ENCODE results near the gene MSL3. TPM values are rescaled to one million over a fixed set of nuclear protein-coding genes. Genes with fewer than 3 reads are reported as not detected.

MSL3 gene
- total RNA-seq, 1 donor from 2014 or later, result 14.5 TPM

DNA sequence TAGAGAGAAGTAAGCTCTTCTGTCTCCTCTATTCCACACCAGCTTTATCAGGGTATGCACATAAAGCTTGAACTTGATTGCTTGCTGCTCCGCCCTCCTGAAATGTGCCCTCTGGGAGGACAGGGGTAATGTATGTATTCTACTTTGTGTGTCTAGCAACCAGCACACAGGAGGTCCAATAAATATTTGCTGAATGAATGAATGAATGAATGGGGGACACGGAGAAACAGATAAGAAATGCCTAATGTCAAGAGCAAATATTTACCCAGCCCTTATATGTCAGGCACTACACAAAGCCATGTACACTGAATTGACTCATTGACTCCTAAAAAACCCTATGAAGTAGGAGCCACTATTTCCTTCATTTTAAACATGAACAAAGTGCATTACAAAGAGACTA lies 2.3 kb upstream of the MSL3 start:
- H3K36me3 ChIP-seq (ENCODE audit: control insufficient read depth, insufficient read depth, low read length), result no peaks in the 10 kb centered on the region
- peak; percentile 6 for DNase-seq (ENCODE audit: low read depth)
- no peak for FAIRE-seq
- no peaks in the 10 kb centered on the region for H3K27me3 ChIP-seq (ENCODE audit: control insufficient read depth, insufficient read depth, low read length)
- no peak overlapping the region for H3K4me3 ChIP-seq (ENCODE audit: low read depth, low read length)
- TF ChIP-seq, protein P1, sequence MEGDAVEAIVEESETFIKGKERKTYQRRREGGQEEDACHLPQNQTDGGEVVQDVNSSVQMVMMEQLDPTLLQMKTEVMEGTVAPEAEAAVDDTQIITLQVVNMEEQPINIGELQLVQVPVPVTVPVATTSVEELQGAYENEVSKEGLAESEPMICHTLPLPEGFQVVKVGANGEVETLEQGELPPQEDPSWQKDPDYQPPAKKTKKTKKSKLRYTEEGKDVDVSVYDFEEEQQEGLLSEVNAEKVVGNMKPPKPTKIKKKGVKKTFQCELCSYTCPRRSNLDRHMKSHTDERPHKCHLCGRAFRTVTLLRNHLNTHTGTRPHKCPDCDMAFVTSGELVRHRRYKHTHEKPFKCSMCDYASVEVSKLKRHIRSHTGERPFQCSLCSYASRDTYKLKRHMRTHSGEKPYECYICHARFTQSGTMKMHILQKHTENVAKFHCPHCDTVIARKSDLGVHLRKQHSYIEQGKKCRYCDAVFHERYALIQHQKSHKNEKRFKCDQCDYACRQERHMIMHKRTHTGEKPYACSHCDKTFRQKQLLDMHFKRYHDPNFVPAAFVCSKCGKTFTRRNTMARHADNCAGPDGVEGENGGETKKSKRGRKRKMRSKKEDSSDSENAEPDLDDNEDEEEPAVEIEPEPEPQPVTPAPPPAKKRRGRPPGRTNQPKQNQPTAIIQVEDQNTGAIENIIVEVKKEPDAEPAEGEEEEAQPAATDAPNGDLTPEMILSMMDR (IDR thresholded peaks at IDR 0.05; ENCODE audit: insufficient read depth, low read length, severe bottlenecking), result no peak

DNA sequence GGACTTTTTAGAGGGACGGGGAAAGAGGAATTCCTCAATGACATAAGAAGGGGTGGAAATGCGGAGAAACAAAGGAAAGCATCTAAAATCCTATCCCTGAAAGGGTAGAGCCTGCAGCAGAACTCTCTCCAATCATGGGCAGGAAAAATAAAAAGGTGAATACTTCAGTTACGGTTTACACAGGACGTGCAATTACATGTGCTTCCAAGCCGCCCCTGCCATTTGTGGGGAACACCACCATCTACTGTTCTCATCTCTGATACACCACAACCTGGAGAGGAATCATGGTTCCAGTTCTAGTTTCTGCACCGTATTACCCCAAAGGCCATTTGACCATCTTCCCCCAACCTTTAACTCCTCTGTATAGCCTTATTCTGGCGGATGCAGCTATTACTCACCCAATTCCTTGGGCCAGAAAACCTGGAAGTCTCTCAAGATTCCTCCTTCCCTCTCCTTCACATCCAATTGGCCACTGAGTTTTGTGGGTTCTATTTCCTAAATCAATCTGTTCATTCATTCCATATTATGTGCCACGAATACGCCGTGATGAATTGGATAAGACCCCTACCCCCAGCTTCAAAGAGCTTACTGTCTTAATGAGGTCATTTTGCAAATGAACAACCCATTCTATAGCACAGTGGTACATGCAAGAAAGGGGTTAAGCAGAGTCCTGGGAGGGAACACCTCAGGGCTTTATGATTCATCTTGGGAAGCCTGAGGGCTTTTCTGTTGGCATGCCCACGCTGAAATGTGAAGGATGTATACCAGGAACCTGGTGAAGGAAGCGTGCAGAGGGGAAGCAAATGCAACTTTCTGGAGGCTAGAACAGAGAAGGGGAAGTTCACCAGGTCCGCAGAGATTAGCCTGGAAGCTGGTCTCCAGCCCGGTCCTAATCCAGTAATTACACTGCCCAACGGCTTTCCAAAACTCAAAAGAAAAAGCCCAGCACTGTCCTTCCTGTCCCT lies 1.4 kb upstream of the MSL3 start:
- Histone ChIP-seq H3K27me3 (ENCODE audit: control insufficient read depth, insufficient read depth, low read length) (no peaks in the 10 kb centered on the region), H3K36me3 (ENCODE audit: control insufficient read depth, insufficient read depth, low read length) (peaks cover 3% of the 10 kb centered on the region), H3K4me3 (ENCODE audit: low read depth, low read length) (no peak overlapping the region)
- peak; percentile 32 for FAIRE-seq
- peak; percentile 22 for DNase-seq (ENCODE audit: low read depth)
- TF ChIP-seq, protein P1 (IDR thresholded peaks at IDR 0.05; ENCODE audit: insufficient read depth, low read length, severe bottlenecking), result no peak

DNA sequence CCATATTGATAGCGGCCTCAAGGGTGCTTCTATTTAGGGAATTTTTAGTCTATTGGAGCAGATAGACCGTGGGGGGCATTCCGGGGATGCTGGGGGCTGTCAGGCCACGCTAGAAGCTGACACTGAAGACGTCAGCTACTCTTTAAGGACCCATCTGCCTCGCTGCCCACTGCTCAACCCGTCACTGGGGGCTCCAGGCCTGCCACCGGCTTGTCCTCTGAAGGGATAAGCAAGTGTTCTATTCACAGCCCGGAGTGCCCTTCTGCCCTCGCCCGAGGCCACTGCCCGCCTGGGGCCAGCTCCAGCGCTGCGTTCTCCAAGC lies 679 bp upstream of the MSL3 start:
- TF ChIP-seq, protein P1 (IDR thresholded peaks at IDR 0.05; ENCODE audit: insufficient read depth, low read length, severe bottlenecking), result no peak
- no peak for DNase-seq (ENCODE audit: low read depth)

DNA sequence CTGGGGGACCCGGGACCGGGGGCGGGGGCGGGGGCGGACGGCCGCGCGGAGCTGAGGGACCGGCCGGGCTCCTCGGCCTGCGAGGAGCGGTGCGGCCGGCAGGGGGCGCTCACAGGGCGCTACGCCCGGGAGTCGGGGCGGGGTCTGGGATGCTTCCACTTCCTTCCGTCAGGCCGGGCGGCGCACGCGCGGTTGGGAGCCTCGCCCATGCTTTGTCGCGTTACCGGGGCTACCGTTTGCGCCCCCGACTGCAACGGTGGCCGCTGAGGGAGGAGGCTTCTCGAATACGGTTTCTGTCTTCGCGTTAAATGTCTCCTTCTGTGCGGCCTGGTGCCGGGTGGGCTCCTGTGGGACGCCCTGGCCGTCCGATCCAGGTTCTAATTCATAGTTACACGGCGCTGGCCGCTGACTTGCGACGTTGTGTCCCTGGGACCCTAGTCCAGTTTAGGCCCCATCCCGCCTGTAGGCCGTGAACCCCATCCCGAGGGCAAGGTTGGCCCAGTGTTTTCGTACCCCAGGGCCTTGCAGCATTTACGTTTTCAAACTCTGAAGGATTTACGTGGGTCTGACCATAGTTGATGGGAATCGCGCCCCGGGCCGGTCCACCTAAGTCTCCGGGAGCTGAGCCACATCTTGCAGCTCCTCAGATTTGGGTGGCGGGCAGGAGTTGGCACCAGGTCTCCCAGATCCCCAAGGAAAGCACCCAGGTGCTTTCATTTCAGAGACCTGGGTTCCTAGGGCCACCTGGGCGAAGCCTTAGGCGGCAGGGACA lies 549 bp downstream of the MSL3 start:
- DNase-seq (ENCODE audit: low read depth) (peak; percentile 47), FAIRE-seq (no peak)
- Histone ChIP-seq H3K36me3 (ENCODE audit: control insufficient read depth, insufficient read depth, low read length) (peaks cover 6% of the 10 kb centered on the region), H3K4me3 (ENCODE audit: low read depth, low read length) (peak overlapping the region; percentile 84), H3K27me3 (ENCODE audit: control insufficient read depth, insufficient read depth, low read length) (no peaks in the 10 kb centered on the region)
- TF ChIP-seq, protein P1 (IDR thresholded peaks at IDR 0.05; ENCODE audit: insufficient read depth, low read length, severe bottlenecking), result peak; percentile 68

More for the DNA sequence above, 679 bp upstream of the MSL3 start:
- Histone ChIP-seq H3K27me3 (ENCODE audit: control insufficient read depth, insufficient read depth, low read length) (no peaks in the 10 kb centered on the region), H3K4me3 (ENCODE audit: low read depth, low read length) (peak overlapping the region; percentile 54), H3K36me3 (ENCODE audit: control insufficient read depth, insufficient read depth, low read length) (peaks cover 4% of the 10 kb centered on the region)
- no peak for FAIRE-seq

DNA sequence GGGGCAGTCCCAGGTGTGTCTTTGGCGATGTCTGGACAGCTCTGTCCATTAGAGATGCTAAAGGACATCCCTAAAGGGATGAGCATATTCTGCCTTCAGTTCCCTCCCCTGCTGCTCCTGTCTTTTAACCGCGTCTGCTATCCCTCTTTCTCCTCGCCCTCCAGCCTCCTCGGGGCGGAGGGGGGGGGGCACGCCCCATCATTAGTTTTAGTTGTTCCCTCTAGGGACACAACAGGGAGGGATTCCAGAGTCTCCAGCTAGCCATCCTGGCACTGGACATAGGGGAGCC lies 1.1 kb downstream of the MSL3 start:
- Histone ChIP-seq H3K36me3 (ENCODE audit: control insufficient read depth, insufficient read depth, low read length) (peaks cover 10% of the 10 kb centered on the region), H3K27me3 (ENCODE audit: control insufficient read depth, insufficient read depth, low read length) (no peaks in the 10 kb centered on the region), H3K4me3 (ENCODE audit: low read depth, low read length) (peak overlapping the region; percentile 84)
- FAIRE-seq, result no peak
- TF ChIP-seq, protein P1 (IDR thresholded peaks at IDR 0.05; ENCODE audit: insufficient read depth, low read length, severe bottlenecking), result no peak
- DNase-seq (ENCODE audit: low read depth), result no peak
